Tibial artery (tissue), 4 donors: Measurements from ENCODE around the gene EZH2.

Experiments
- DNase-seq, 2 donors: peaks; one replicate each; pipeline ENCODE4 v3.0.0-alpha.2; 2019
- H3K27ac ChIP-seq, 2 donors: fragments of 200-600 bp; sonication (generic) in 1 of 2; 1 replicate in 1 of 2; 2 replicates in 1 of 2; pipeline ENCODE4 v1.5.1; 2018 to 2019; ENCODE audit warnings: mild to moderate bottlenecking in 1 of 2
- H3K27me3 ChIP-seq, 2 donors: fragments of 200-600 bp; sonication (generic) in 1 of 2; one replicate each; pipeline versions ENCODE4 v1.5.1 to v1.6.0; 2016 to 2019
- H3K36me3 ChIP-seq, 3 donors: fragments of 200-600 bp; sonication (generic) in 2 of 3; one replicate each; pipeline ENCODE4 v1.5.1; 2016 to 2019; ENCODE audit warnings: mild to moderate bottlenecking in 2 of 3
- H3K4me1 ChIP-seq, 4 donors: fragments of 200-600 bp; sonication (generic) in 2 of 4; 1 replicate in 3 of 4; 2 replicates in 1 of 4; pipeline ENCODE4 v1.5.1; 2016 to 2019
- H3K4me3 ChIP-seq, 2 donors: fragments of 200-600 bp; sonication (generic) in 1 of 2; 1 replicate in 1 of 2; 2 replicates in 1 of 2; pipeline ENCODE4 v1.5.1; 2018 to 2019; ENCODE audit warnings: mild to moderate bottlenecking in 2 of 2
- H3K9me3 ChIP-seq, 3 donors: fragments of 200-600 bp; sonication (generic) in 1 of 3; one replicate each; pipeline ENCODE4 v1.5.1; 2016 to 2019
- CTCF ChIP-seq, 2 experiments: fragments of 200-600 bp in 1 of 2; fragments of 450-650 bp in 1 of 2; IDR thresholded peaks; one replicate each; pipeline ENCODE4 v1.5.1; 2017 to 2019; ENCODE audit warnings: antibody characterized with exemption in 2 of 2, mild to moderate bottlenecking in 1 of 2, moderate library complexity in 1 of 2
- intact Hi-C: fragments of 100-400 bp; cut with DNase I; formaldehyde crosslinking; loops from one replicate; pipeline ENCODE4 v1.15.0; 2023; ENCODE audit warnings: low total_unique reads

The EZH2 gene

GRCh38 chr7:148884049-148884298, at the start of gene EZH2:
Gene EZH2, minus strand, starts transcription at chr7:148884291. Its CDS starts 36,993 bp downstream, at chr7:148847298.
- Histone ChIP-seq H3K4me3 (peak within 1 kb of the TSS; percentile 72 to 99), H3K27me3 (no peaks in the 10 kb centered on the region), H3K9me3 (no peaks in the 10 kb centered on the region), H3K27ac (peak within 1 kb of the TSS; percentile 81 to 83), H3K4me1 (peaks cover 0 to 11% (median 6%) of the 10 kb centered on the region in 4 donors), H3K36me3 (no peaks in the 10 kb centered on the region)
- DNase-seq = no peak
- intact Hi-C loops = loop anchor here (2.0 kb wide), 1 partner anchor 57 kb away; no protein-coding TSS in a partner anchor
- no peak for TF ChIP-seq CTCF (IDR thresholded peaks at IDR 0.05)

DNA sequence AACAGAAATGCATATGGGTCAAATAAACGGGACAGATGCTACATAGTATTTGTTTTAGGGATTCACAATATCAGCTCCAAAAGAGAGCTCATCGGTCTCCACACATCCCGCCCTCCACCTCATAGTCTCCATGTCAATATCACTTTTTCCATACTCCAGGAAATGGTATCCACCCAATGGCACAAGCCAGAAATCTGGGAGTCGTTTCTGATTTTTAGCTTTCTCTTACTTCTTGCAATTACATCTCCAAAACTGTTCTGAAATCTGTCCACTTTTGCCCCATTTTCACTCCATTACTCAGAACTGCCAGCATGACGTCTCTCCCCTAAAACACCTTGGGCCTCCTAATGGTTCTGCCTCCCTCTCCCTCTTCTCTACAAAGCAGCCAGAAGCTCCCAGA, 47.4 kb upstream of the EZH2 start:
- H3K4me1 ChIP-seq = no peaks in the 10 kb centered on the region
- H3K27me3 ChIP-seq = no peaks in the 10 kb centered on the region
- no peaks in the 10 kb centered on the region for H3K9me3 ChIP-seq
- no peak overlapping the region for H3K4me3 ChIP-seq
- no peak for DNase-seq
- TF ChIP-seq CTCF (IDR thresholded peaks at IDR 0.05) = no peak
- no peaks in the 10 kb centered on the region for H3K36me3 ChIP-seq
- intact Hi-C loops = no loop called here
- no peak overlapping the region for H3K27ac ChIP-seq

GRCh38 chr7:148930335-148930734, 46.2 kb upstream of the EZH2 start:
- Histone ChIP-seq H3K36me3 (no peaks in the 10 kb centered on the region), H3K4me3 (no peak overlapping the region), H3K27ac (no peak overlapping the region), H3K4me1 (no peaks in the 10 kb centered on the region), H3K27me3 (no peaks in the 10 kb centered on the region), H3K9me3 (no peaks in the 10 kb centered on the region)
- intact Hi-C loops = no loop called here
- DNase-seq = no peak
- no peak for TF ChIP-seq CTCF (IDR thresholded peaks at IDR 0.05)

DNA sequence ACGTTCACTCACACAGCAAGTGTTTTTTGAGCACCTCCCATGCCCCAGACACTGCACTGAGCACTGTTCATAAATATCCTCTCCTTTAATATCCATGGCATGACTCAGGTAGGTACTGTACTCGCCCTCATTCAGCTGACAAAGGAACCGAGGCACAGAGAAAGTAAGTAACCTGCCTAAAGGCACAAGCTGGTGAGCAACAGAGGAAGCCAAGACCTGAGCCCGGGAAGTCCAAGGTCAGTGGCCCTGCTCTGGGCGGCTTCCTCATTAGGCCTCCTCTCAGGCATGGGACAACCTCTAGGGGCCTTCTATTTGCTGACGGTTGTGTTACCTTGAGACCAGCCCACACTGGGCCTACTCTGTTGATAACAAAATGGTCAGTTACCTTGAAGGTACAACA, 45.1 kb upstream of the EZH2 start:
- TF ChIP-seq CTCF (IDR thresholded peaks at IDR 0.05) = no peak
- H3K27me3 ChIP-seq = no peaks in the 10 kb centered on the region
- intact Hi-C loops = no loop called here
- H3K4me1 ChIP-seq = no peaks in the 10 kb centered on the region
- DNase-seq = no peak
- H3K36me3 ChIP-seq = no peaks in the 10 kb centered on the region
- H3K9me3 ChIP-seq = no peaks in the 10 kb centered on the region
- H3K4me3 ChIP-seq = no peak overlapping the region
- H3K27ac ChIP-seq = no peak overlapping the region

GRCh38 chr7:148927123-148928045, 43.3 kb upstream of the EZH2 start:
- H3K9me3 ChIP-seq = no peaks in the 10 kb centered on the region
- H3K4me1 ChIP-seq = no peaks in the 10 kb centered on the region
- no peak overlapping the region for H3K27ac ChIP-seq
- no peak overlapping the region for H3K4me3 ChIP-seq
- intact Hi-C loops = no loop called here
- no peaks in the 10 kb centered on the region for H3K36me3 ChIP-seq
- TF ChIP-seq CTCF (IDR thresholded peaks at IDR 0.05) = no peak
- DNase-seq = no peak
- H3K27me3 ChIP-seq = no peaks in the 10 kb centered on the region
